Measurements from ENCODE around the gene NAA16. TPM values are rescaled to one million over a fixed set of nuclear protein-coding genes. Genes with fewer than 3 reads are reported as not detected.

Gene NAA16
- total and polyA plus RNA-seq, 8 donors = 6.0 to 114 (median 22.6) TPM

DNA sequence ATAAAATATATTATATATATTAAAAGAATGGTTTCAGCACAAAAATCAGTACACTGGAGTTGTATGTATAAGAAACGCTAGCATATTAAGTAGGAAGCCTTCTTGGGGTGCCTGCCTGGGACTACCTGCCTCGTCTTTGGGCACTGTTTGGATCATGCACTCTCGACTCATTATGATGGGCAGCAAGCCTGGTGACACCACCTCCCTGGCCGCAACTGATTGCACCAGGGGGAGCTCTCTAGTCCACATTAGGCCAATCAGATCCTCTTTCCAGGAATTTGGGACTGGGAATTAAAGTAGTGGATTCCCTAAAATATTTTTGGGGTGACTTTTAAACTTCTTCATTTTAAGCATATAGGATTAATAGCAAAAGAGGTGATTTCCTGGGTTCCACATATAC is 90.3 kb downstream of the NAA16 start:
- no peaks in the 10 kb centered on the region for H3K9me3 ChIP-seq
- WGBS, 5 donors = 84 to 93% (median 91%) methylated on average over 4 of the region's 4 CpGs
- no peaks in the 10 kb centered on the region for H3K27me3 ChIP-seq
- intact Hi-C loops (cut with DNase I; ENCODE audit: low total_unique reads) = loop anchor here (10.0 kb wide), 1 partner anchor 253 kb away; no protein-coding TSS in a partner anchor
- TF ChIP-seq POLR2A (IDR thresholded peaks at IDR 0.05) = no peak
- no peak for TF ChIP-seq POLR2AphosphoS5 (IDR thresholded peaks at IDR 0.05)
- TF ChIP-seq EP300 (IDR thresholded peaks at IDR 0.05) = no peak
- TF ChIP-seq, protein P1, sequence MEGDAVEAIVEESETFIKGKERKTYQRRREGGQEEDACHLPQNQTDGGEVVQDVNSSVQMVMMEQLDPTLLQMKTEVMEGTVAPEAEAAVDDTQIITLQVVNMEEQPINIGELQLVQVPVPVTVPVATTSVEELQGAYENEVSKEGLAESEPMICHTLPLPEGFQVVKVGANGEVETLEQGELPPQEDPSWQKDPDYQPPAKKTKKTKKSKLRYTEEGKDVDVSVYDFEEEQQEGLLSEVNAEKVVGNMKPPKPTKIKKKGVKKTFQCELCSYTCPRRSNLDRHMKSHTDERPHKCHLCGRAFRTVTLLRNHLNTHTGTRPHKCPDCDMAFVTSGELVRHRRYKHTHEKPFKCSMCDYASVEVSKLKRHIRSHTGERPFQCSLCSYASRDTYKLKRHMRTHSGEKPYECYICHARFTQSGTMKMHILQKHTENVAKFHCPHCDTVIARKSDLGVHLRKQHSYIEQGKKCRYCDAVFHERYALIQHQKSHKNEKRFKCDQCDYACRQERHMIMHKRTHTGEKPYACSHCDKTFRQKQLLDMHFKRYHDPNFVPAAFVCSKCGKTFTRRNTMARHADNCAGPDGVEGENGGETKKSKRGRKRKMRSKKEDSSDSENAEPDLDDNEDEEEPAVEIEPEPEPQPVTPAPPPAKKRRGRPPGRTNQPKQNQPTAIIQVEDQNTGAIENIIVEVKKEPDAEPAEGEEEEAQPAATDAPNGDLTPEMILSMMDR (IDR thresholded peaks at IDR 0.05) = no peak
- no peaks in the 10 kb centered on the region for H3K36me3 ChIP-seq
- no peak overlapping the region for H3K27ac ChIP-seq
- H3K4me3 ChIP-seq = no peak overlapping the region
- no peak for DNase-seq
- H3K4me1 ChIP-seq = no peaks in the 10 kb centered on the region

DNA sequence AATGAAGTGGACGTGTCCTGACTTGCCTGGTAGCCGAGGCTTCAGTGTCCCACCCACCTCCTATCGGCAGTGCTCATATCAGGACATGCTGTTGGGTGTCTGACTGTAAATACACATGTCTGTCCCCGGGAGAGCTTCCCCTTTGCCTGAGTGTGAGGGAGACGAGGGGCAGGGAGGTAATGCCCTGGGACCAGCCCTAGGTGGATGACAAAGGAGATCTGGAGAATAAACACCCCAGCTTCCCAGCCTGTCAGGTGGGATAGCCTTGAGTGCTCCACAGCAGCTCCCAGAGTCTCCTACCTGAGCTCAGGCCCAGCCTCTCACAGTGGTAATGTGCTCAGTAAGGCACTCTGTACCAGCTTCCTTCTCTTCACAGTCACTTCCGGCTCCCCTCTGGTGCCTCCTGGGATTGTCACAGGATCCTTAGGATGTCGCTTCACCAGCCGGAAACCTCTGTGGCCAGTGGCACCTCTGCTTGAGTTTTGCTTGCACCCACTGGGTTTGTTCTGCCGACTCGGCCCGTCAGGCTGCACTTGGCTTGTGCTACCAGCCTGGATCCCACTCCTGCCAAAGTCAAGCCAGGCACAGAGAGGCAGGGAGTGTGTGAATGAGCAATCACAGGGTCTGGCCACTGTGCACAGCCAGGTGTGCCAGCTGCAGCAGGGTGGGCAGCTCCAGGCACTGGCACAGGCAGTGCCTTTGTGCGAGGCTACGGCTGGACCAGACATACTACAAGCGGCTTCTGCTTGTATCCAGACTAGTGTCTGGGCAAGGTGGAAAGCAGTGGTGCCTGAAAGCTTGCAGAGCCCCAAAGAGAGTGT is 91.8 kb downstream of the NAA16 start:
- intact Hi-C loops (cut with DNase I; ENCODE audit: low total_unique reads) = loop anchor here (10.0 kb wide), 1 partner anchor 252 kb away; no protein-coding TSS in a partner anchor
- no peak for DNase-seq
- Histone ChIP-seq H3K27ac (no peak overlapping the region), H3K36me3 (no peaks in the 10 kb centered on the region), H3K4me1 (no peaks in the 10 kb centered on the region), H3K4me3 (no peak overlapping the region), H3K27me3 (no peaks in the 10 kb centered on the region), H3K9me3 (no peaks in the 10 kb centered on the region)
- TF ChIP-seq POLR2AphosphoS5 (IDR thresholded peaks at IDR 0.05) (no peak), EP300 (IDR thresholded peaks at IDR 0.05) (no peak), POLR2A (IDR thresholded peaks at IDR 0.05) (no peak)
- TF ChIP-seq, protein P1 (IDR thresholded peaks at IDR 0.05) = no peak
- 75 to 80% (median 78%) methylated on average over 10 to 14 of the region's 14 CpGs for WGBS, 5 donors

DNA sequence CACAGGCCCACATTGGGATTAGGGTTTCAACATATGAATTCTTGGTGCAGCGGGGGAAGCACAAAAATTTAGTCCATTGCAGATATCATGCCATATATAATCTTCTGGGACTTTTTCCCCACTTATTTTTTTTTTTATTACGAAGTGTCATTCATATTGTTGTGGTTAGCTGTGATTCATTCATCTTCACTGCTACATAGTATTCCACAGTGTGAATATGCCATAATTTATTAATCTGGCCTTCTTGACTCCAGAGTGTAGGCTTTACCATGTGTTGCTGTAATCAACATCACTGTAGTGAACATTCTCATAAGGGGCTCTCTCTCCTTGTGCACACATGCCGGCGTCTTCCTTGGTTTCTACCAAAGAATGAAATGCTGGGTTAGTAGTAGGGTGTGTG is 92.9 kb downstream of the NAA16 start:
- intact Hi-C loops (cut with DNase I; ENCODE audit: low total_unique reads) = loop anchor here (10.0 kb wide), 1 partner anchor 251 kb away; no protein-coding TSS in a partner anchor
- DNase-seq = no peak
- Histone ChIP-seq H3K4me3 (no peak overlapping the region), H3K9me3 (no peaks in the 10 kb centered on the region), H3K27me3 (no peaks in the 10 kb centered on the region), H3K4me1 (no peaks in the 10 kb centered on the region), H3K36me3 (no peaks in the 10 kb centered on the region), H3K27ac (no peak overlapping the region)
- WGBS, 5 donors = 75 to 98% (median 96%) methylated on average over 4 of the region's 4 CpGs
- TF ChIP-seq EP300 (IDR thresholded peaks at IDR 0.05) = no peak
- TF ChIP-seq, protein P1 (IDR thresholded peaks at IDR 0.05) = no peak
- no peak for TF ChIP-seq POLR2A (IDR thresholded peaks at IDR 0.05)
- no peak for TF ChIP-seq POLR2AphosphoS5 (IDR thresholded peaks at IDR 0.05)

GRCh38 chr13:41405367-41405766 is 94.3 kb downstream of the NAA16 start:
- intact Hi-C loops (cut with DNase I; ENCODE audit: low total_unique reads) = loop anchor here (10.0 kb wide), 1 partner anchor 249 kb away; no protein-coding TSS in a partner anchor
- Histone ChIP-seq H3K27ac (no peak overlapping the region), H3K36me3 (no peaks in the 10 kb centered on the region), H3K9me3 (no peaks in the 10 kb centered on the region), H3K4me1 (no peaks in the 10 kb centered on the region), H3K4me3 (no peak overlapping the region), H3K27me3 (no peaks in the 10 kb centered on the region)
- TF ChIP-seq POLR2AphosphoS5 (IDR thresholded peaks at IDR 0.05) (no peak), EP300 (IDR thresholded peaks at IDR 0.05) (no peak), POLR2A (IDR thresholded peaks at IDR 0.05) (no peak)
- TF ChIP-seq, protein P1 (IDR thresholded peaks at IDR 0.05) = no peak
- 49 to 58% (median 53%) methylated on average over 2 of the region's 2 CpGs for WGBS, 5 donors
- no peak for DNase-seq

Measured in stomach (tissue), 9 donors.